ENCODE data around the gene COPZ2. TPM values are rescaled to one million over a fixed set of nuclear protein-coding genes. Genes with fewer than 3 reads are reported as not detected.
"Not testable (repeated sequence)": the region's sequence is repeated elsewhere in the genome, so short reads cannot be mapped to it uniquely, and the experiment has no call there.

Gene COPZ2
- polyA plus RNA-seq, 3 donors from 2014 or later, result 38.9 to 64.2 (median 41.3) TPM

GRCh38 chr17:48037838-48038323 is 284 bp upstream of the COPZ2 start:
- DNase-seq, result no peak
- peaks cover 0 to 7% (median 3%) of the 10 kb centered on the region in 3 donors for H3K27me3 Mint-ChIP-seq (ENCODE audit: low read depth in 3 of 3)
- H3K27ac Mint-ChIP-seq, result peak overlapping the region in 3 of 6 donors; percentile 63 to 77 (median 76)
- H3K4me3 Mint-ChIP-seq, result peak overlapping the region; percentile 84 to 91 (median 88)
- peaks cover 10 to 19% of the 10 kb centered on the region in 2 donors for H3K4me1 Mint-ChIP-seq
- no peaks in the 10 kb centered on the region for H3K36me3 Mint-ChIP-seq
- no peaks in the 10 kb centered on the region for H3K9me3 Mint-ChIP-seq

DNA sequence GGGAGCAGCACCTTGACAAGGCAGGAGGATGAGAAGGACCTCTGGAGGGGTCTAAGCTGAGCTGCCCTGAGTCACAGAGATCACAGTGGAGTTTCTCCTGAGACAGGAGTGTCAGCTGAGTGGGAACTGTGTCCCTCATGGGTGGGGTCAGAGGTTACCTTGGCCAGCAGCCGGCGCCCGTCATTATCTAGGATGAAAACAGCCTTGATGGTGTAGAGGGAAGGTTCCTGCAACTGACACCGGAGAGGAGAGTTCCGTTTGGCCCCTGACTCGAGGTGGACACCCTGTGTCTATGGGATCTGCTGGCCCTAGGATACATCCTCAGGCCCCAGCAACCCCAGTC is 933 bp downstream of the COPZ2 start:
- H3K27me3 Mint-ChIP-seq (ENCODE audit: low read depth in 3 of 3), result peaks cover 2 to 6% (median 4%) of the 10 kb centered on the region in 3 donors
- DNase-seq, result no peak
- H3K36me3 Mint-ChIP-seq, result peaks cover 0 to 4% (median 3%) of the 10 kb centered on the region in 3 donors
- H3K4me1 Mint-ChIP-seq, result peaks cover 10 to 19% of the 10 kb centered on the region in 2 donors
- H3K27ac Mint-ChIP-seq, result no peak overlapping the region
- no peaks in the 10 kb centered on the region for H3K9me3 Mint-ChIP-seq
- peak overlapping the region; percentile 84 to 90 (median 86) for H3K4me3 Mint-ChIP-seq

DNA sequence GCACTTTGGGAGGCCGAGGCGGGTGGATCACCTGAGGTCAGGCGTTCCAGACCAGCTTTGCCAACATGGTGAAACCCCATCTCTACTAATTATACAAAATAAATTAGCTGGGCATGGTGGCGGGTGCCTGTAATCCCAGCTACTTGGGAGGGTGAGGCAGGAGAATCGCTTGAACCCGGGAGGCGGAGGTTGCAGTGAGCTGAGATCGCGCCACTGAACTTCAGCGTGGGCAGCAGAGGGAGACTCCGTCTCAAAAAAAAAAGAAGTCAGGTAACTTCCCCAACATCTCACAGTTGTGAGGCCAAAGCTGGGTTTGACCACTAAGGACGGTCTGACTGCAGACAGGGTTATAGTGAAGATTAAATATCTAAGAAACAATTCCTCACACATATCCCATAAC is 2.9 kb downstream of the COPZ2 start:
- not testable (repeated sequence) for H3K9me3 Mint-ChIP-seq; H3K36me3 Mint-ChIP-seq; H3K27ac Mint-ChIP-seq; H3K4me3 Mint-ChIP-seq; H3K27me3 Mint-ChIP-seq (ENCODE audit: low read depth in 3 of 3); DNase-seq
- peaks cover 10 to 19% of the 10 kb centered on the region in 2 donors for H3K4me1 Mint-ChIP-seq

DNA sequence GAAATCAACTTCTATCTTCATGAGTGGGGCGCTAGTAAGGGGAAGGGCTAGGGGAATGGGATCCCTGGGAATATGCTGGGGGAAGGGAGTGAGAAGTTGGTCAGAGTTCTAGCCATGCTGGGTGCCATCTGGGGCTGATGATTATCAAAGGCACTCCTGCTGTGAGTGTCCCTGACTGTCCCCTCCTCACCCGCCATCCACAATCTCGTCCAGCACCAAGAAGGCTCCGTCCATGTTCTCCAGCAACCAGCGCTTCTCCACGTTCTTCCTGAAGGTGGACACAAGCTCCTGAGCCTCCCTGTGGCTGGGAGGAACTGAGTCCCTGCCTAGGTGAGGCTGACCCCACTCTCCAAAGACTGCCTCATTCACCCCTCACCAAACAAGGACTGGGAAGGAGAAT is 5.6 kb downstream of the COPZ2 start:
- H3K4me3 Mint-ChIP-seq, result no peak overlapping the region
- H3K27me3 Mint-ChIP-seq (ENCODE audit: low read depth in 3 of 3), result peaks cover 0 to 7% (median 4%) of the 10 kb centered on the region in 3 donors
- H3K4me1 Mint-ChIP-seq, result peaks cover 3 to 8% of the 10 kb centered on the region in 2 donors
- no peak for DNase-seq
- H3K36me3 Mint-ChIP-seq, result peaks cover 0 to 4% (median 3%) of the 10 kb centered on the region in 3 donors
- no peaks in the 10 kb centered on the region for H3K9me3 Mint-ChIP-seq
- no peak overlapping the region for H3K27ac Mint-ChIP-seq

- Mint-ChIP-seq H3K27me3 (ENCODE audit: low read depth in 3 of 3) (peaks cover 0 to 5% (median 4%) of the 10 kb centered on the region in 3 donors), H3K36me3 (peaks cover 0 to 4% (median 3%) of the 10 kb centered on the region in 3 donors), H3K4me1 (peaks cover 12 to 13% of the 10 kb centered on the region in 2 donors), H3K9me3 (no peaks in the 10 kb centered on the region), H3K4me3 (no peak overlapping the region), H3K27ac (no peak overlapping the region)
- no peak for DNase-seq
These were observed 7.1 kb downstream of the COPZ2 start for GRCh38 chr17:48030531-48030930.

- Mint-ChIP-seq H3K27me3 (ENCODE audit: low read depth in 3 of 3) (peaks cover 8 to 13% (median 9%) of the 10 kb centered on the region in 3 donors), H3K4me3 (no peak overlapping the region), H3K4me1 (peaks cover 26 to 29% of the 10 kb centered on the region in 2 donors), H3K9me3 (no peaks in the 10 kb centered on the region), H3K27ac (no peak overlapping the region), H3K36me3 (peaks cover 0 to 4% (median 3%) of the 10 kb centered on the region in 3 donors)
- no peak for DNase-seq
These were observed 8.9 kb downstream of the COPZ2 start for GRCh38 chr17:48028736-48029135.

DNA sequence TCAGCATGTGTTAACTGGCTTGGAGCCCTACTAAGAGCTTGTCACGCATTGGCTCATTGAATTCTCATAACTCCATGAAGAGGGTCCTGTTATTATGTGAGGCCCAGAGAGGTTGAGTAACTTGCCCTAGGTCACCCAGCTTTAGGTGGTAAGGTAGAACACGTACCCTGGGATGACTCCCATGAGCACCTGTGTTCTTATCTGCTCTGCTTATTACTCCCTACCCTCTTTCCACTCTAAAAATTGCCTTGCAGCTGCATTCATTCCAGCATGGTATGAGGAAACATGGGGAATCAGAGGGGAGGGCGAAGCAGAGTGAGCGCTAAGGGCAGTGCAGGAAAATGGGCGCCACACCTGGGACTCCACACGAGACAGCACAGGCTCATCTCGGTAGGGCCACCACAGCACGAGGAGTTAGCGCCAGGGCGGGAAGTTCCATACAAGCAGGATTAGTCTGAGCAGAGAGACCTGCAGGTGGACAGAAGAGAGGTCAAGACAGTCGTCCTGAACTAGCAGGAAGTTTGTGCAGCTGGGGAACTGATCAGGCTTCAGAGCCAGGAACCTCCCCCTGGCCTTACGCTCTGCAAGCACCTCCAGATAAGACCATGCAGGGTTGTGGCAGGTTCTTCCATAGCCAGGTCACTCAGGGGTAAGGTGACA is 10.1 kb downstream of the COPZ2 start:
- Mint-ChIP-seq H3K27me3 (ENCODE audit: low read depth in 3 of 3) (peaks cover 13 to 15% (median 14%) of the 10 kb centered on the region in 3 donors), H3K36me3 (peaks cover 0 to 3% (median 1%) of the 10 kb centered on the region in 3 donors), H3K9me3 (no peaks in the 10 kb centered on the region), H3K4me1 (peaks cover 31 to 38% of the 10 kb centered on the region in 2 donors), H3K4me3 (no peak overlapping the region), H3K27ac (no peak overlapping the region)
- no peak for DNase-seq

DNA sequence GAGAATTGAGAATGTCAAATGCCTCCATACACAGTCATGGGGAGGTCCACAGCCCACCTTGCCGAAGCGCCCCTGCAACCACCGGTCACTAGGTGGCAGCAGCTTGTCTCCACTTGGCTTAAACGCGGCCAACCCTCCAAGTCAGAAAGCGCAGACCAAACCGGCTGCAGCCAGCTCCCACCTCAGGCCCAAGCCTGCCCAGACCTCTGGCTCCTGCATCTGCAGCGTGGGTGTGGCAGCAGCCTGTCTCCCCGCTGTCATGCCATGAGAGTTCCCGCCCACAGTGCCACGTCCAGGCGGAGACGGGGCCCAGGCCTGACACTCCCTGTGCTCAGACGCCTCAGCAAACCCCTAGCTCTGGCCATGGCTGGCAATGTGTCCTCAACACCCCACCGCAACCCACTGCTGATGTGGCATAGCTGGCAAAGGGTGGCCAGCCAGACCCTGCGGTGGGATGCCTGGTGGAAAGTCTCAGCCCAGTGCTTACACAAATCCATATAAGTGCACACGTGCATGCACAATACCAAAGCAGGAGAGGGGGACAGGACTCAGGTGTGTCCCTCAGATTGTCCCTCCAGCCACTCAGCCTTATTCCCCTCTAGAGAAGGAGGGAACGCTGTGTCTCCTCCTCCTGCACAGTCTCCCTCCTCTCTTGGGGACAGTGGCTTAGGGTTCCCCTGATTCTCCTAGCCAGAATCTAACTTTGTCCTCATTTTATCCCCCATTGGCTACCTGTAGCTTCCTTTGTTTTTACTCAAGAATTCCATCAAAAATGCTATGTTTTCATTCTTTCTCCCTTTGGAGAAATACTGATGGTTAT is 10.9 kb downstream of the COPZ2 start:
- Mint-ChIP-seq H3K4me3 (peak overlapping the region; percentile 36 to 99 (median 65)), H3K27ac (no peak overlapping the region)

DNA sequence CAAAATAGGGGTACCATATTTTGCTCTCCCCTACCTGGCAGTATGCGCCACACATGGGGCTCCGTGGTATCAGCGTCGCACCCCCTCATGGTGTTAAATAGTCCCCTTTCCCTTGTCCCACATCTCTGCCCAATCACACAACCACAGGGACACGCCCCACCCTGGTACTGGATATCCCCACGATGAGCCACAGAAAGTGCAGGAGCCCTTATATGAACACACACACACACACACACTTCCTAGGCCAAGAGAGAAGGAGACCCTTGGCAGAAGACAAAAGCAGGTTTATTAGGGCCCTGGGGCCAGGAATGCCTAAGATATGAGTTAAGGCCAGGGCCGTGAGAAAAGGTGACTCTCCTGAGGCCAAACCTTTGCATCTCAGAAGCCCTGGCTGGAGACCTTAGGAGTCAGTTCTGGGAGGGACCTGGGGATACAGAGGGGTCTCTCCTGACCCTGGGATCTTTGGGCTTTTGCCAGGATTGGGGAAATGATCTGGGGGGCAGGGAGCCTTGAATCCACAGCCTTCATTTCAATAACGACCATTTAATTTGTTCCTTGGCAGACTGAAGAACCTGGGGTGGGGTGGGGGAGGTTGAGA is 11.6 kb downstream of the COPZ2 start:
- peaks cover 31 to 38% of the 10 kb centered on the region in 2 donors for H3K4me1 Mint-ChIP-seq
- no peak for DNase-seq
- no peaks in the 10 kb centered on the region for H3K36me3 Mint-ChIP-seq
- H3K27ac Mint-ChIP-seq, result no peak overlapping the region
- H3K9me3 Mint-ChIP-seq, result no peaks in the 10 kb centered on the region
- peaks cover 17 to 21% (median 20%) of the 10 kb centered on the region in 3 donors for H3K27me3 Mint-ChIP-seq (ENCODE audit: low read depth in 3 of 3)
- H3K4me3 Mint-ChIP-seq, result peak overlapping the region; percentile 85 to 99 (median 90)

More for the DNA sequence above, 10.9 kb downstream of the COPZ2 start:
- peaks cover 31 to 38% of the 10 kb centered on the region in 2 donors for H3K4me1 Mint-ChIP-seq
- H3K36me3 Mint-ChIP-seq, result no peaks in the 10 kb centered on the region
- peaks cover 14 to 17% (median 16%) of the 10 kb centered on the region in 3 donors for H3K27me3 Mint-ChIP-seq (ENCODE audit: low read depth in 3 of 3)
- no peaks in the 10 kb centered on the region for H3K9me3 Mint-ChIP-seq
- DNase-seq, result peak; percentile 63 to 72 (median 68)

- H3K36me3 Mint-ChIP-seq, result no peaks in the 10 kb centered on the region
- peaks cover 19 to 27% (median 20%) of the 10 kb centered on the region in 3 donors for H3K27me3 Mint-ChIP-seq (ENCODE audit: low read depth in 3 of 3)
- peak overlapping the region; percentile 46 to 86 (median 81) for H3K27ac Mint-ChIP-seq
- peak overlapping the region; percentile 85 to 99 (median 90) for H3K4me3 Mint-ChIP-seq
- DNase-seq, result peak; percentile 93 to 96 (median 95)
- no peaks in the 10 kb centered on the region for H3K9me3 Mint-ChIP-seq
- peaks cover 31 to 38% of the 10 kb centered on the region in 2 donors for H3K4me1 Mint-ChIP-seq
These were observed 12.3 kb downstream of the COPZ2 start for GRCh38 chr17:48025040-48025903.

GRCh38 chr17:48024149-48025039 is 13.2 kb downstream of the COPZ2 start:
- Mint-ChIP-seq H3K4me3 (peak overlapping the region; percentile 85 to 99 (median 90)), H3K9me3 (no peaks in the 10 kb centered on the region), H3K27me3 (ENCODE audit: low read depth in 3 of 3) (peaks cover 19 to 29% (median 20%) of the 10 kb centered on the region in 3 donors), H3K4me1 (peaks cover 31 to 38% of the 10 kb centered on the region in 2 donors), H3K27ac (peak overlapping the region; percentile 46 to 86 (median 81)), H3K36me3 (no peaks in the 10 kb centered on the region)
- peak; percentile 18 to 29 (median 24) for DNase-seq
